Fibroblast of upper back skin (primary cell): ENCODE data around the gene RAMP3.
"Not testable (repeated sequence)": the region's sequence is repeated elsewhere in the genome, so short reads cannot be mapped to it uniquely, and the experiment has no call there.

ENCODE experiments used
- DNase-seq: peaks from one replicate; pipeline ENCODE4 v3.0.0-alpha.2; 2013

The RAMP3 gene

DNA sequence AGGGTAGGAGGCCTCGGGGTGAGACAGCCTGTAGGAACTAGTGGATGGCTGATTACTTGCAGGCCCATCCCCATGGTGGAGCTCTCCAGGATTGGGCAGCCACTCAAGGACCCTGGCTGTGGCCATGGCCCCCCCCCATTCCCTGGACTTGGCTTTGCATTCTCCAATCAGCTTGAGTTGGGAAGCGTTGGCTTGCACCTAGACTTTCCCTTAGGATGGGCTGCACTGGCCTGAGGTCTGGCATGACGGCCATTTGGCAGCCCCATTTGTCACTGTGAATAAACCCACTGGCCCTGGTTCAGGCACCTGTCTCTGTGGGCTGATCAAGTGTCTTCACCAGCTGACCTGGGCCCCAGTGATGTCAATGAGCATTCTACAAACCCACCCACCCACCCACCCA is 41.4 kb downstream of the RAMP3 start:
- no peak for DNase-seq

DNA sequence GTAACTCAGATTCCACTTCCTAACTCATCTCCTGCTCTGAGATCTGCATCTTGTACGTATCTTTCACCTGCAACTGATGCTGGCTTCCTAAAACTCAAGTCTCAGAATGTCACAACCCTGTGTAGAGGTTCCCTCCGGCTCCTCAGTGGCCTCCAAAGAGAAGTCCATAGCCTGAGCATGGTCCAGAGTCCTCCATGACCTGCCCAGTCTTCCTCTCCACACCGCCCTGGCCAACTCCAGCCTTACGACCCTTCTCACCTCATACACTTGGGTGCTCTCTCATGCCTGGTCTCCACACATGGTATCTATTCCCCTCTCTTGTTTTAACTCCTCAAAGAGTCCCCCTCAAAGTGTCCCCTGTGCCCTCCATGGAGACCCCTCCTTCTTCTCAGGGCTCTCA is 41.9 kb downstream of the RAMP3 start:
- DNase-seq, result no peak

DNA sequence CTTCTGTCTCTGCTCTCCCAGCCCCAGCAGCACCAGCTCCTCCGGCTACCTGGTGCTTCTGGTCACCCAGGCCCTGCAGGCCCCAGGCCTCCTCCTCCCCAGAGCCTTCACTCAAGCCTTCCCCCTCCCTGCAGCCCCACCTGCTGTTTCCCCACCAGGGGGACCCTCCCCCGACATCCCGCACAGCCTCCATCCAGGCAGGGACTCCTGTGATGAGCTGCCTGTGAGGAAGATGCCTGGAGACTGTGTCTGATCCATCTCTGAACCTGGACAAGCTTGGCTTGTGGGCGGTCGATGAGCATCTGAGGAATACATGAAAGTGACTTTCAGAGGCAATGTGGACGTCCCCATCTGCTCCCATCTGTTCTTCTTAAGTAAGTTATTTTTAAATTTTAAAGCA is 45.0 kb downstream of the RAMP3 start:
- no peak for DNase-seq

DNA sequence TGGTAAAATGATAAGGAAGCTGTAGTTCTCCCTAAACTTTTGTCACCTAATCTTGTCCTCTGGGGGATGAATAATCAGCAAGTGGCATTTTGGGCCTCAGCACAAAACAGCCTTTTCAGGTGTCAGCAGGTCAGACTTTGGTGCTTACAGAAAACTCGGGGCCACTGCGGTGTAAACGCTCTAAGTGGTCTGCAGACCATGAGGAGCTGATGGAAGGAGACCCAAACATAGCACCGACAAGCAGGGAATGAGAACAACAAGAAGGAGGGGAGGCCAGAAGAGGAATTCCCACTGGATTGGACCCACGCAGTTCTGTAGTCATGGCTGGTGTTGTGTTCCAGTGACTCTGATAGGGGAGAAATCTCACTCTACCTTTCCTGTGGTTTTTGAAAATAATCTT is 45.4 kb downstream of the RAMP3 start:
- no peak for DNase-seq

DNA sequence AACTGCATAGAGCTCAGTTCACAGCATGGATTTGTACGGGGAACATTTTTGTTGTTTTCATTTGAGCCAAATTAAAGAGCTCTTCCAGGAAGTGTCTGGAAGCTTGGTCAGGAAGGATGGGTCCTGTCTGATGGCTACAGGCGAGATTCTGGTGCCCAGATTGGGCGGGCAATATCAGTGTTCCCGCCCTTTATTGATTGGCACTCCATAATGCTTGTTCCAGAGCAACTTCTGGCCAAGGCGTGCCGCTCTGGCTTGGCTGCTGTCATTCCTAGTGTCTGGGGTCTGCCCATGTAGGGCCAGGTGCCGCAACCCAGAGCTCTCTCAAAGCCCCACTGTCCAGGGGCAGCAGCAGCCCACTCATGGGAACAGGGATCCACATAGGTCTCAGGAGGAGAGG is 45.9 kb downstream of the RAMP3 start:
- no peak for DNase-seq

DNA sequence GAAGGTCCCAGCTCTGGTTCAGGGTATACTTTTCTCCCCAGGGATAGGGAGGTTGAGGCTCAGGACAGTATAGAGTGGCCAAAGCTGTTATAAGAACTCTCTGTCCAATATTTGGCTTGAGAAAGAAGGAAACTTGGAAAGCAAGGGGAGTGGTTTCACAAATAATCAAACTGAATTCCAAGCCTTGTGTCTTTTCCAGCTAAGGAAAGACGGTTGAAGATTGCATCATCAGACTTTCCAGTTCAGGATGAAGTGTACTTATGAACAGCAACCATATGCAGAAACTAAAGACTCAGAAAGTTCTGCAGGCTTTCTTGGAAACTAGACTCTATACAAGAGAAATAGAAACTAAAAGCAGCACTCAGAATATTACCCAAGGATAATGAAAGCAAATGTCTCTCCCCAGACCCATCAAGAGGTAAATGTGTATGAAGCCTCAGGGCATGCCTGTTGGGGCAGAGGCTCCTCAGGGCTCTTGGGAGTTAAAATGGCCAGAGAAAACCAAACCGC is 46.4 kb downstream of the RAMP3 start:
- peak; percentile 78 for DNase-seq

DNA sequence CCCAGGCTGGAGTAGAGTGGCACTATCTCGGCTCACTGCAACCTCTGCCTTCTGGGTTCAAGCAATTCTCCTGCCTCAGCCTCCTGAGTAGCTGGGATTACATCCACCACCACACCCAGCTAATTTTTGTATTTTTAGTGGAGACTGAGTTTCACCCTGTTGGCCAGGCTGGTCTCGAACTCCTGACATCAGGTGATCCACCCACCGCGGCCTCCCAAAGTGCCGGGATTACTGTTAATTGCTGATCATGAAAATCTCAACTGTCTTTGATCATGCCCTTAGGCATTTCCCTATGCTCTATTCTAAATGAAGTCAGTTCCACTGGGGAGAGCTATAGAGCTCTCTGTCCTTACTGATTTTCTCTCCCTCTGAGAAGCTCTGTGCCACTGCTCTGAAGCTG is 48.7 kb downstream of the RAMP3 start:
- not testable (repeated sequence) for DNase-seq

DNA sequence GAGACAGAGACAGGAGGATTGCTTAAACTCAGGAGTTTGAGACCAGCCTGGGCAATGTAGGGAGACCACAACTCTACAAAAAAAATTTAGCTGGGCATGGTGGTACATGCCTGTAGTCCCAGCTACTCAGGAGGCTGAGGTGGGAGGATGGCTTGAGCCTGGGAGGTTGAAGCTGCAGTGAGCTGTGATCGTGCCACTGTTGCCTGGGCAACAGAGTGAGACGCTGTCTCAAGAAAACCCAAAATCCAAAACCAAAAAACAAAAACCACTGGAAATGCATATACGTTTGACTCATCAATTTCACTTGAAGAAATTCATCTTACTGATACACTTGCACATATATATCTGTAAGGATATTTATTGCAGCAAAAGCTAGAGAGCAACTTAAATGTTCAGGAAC is 52.3 kb downstream of the RAMP3 start:
- DNase-seq, result not testable (repeated sequence)

DNA sequence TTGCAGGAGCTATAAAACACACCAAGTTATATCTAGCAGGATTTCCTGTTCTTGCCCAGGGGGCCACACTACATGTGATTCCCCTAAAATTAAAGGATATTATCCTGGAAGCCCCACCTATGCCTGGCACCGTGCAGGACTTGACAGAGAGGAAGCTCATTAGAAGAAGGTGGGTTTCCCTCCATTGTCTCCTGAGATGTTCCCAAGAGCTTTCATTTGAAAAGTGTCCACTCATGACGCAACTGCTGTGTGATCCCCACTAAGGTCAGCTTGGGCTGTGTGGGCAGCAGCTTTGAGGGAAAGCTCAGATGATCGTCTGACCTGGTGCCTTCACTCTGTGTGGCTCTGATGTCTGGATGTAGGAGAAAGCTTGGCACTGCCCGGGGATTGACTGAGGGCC is 53.5 kb downstream of the RAMP3 start:
- DNase-seq, result no peak

DNA sequence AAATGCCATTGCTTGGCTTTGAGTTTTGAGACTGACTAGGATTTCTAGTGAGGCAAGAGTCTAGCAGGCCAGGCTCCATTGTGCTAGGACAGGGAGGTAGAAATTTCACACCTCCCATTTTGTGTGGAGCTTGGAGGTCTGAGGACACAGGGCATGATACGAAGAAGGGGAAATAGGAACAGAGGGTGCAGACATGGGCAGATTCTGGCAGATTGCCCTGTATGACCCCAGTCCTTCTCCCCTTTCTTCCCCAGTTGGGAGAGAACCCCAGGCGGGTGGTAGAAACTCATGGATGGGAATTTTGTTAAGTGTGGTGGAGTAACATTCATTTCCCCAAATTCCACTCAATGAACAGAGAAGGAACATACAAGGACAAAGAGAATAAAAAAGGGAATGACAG is 54.4 kb downstream of the RAMP3 start:
- DNase-seq, result no peak

DNA sequence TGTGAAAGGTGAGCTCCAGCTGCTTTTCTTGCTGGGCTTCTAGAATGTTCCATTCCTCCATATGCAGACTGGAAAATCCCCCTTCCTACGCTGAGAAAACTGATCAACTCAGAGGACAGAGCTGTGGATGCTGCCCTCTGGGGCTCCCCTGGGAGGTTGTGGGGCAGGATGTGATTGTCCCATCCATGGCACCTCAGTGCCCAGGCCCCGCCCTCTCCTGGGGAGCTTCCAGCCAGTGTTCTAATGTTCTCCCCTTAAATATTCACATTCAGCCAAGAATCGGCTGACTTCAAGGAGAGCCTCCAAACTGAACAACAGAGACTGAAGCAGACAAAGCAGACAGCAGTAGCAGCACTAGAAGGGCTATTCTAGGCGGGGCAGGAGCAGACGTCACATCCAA is 55.0 kb downstream of the RAMP3 start:
- DNase-seq, result no peak

DNA sequence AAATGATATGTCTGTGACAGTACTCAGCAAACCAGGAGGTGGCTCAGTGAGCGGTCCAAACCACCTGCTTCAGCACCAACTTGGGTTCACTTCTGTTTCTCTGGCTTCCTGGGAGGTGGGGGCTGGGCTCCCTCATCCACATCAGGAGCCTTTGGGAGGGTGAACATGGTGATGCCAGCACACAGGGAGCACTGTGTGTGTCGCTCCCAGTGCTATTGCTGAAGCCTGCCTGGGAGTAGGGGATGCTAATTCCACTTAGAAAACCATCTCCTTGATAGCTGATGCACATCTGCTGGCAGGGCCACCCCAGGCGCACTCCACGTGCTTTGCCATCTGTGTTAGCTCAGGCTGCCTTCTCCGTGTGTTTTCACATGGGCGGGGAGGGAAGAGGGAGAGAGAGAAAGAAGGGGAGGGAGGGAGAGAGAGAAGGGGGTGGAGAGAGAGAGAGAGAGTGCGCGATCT is 58.0 kb downstream of the RAMP3 start:
- DNase-seq, result no peak

DNA sequence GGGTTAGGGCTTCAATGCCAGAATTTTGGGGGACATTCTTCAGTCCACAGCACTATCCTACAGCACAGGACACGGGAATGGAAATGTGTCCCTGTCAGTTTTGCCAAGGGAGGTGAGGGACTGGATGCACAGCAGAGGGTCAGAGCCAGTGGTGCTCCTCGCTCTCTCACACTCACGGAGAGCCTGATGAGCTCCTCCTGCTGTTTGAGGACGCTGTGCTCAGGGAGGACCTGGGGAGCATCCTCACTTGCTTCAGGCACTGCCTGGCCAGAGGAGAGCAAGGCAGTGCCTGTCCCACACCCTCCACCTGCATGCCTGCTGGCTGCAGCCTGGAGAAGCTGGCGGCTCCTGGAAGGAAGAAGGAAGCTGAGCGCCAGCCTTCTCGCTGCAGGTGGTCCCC is 58.6 kb downstream of the RAMP3 start:
- DNase-seq, result no peak

DNA sequence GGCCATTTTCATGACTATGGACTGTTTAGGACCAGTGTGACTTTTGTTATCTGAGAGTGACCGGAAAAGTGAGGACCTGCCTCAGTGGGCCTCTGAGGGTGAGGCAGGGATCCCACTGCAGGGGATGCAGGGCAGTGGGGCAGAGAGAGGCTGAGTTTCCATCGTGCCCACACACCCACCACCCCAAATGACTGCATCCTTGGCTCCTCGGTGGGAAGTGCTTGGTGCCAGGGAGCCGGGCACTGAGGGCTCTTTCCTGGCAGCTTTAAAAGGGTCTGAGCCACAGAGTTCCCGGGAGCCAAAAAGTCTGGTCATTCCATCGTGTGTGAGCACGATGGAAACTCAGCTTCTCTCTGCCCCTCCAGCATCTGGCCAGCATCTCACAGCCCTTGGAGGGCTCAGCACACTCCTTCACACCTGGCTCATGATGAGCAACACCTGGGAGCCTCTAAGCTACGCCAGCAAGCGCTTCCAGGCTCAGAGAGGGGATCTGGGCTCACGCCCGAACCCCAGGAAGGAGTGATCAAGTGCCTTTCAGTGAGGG is 59.1 kb downstream of the RAMP3 start:
- DNase-seq, result no peak

DNA sequence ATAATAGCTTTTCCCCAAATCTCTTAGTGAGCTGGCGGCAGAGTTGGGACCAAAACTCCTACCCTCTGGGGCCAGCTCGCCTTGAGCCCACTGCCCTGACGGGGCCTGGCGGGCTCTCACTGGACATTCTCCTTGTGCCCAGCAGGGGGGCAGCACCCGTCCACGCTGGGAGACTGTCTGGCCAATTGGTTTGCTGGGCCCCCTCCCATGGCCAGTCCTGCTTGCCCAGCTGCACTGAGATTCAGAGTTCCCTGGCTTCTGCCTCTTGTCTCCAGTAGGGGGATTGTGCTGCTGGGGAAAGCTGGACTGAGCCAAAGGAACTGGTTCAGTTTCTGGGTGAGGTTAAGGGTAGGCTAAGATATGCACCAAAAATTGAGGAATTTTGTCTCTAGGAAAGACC is 59.8 kb downstream of the RAMP3 start:
- DNase-seq, result no peak

DNA sequence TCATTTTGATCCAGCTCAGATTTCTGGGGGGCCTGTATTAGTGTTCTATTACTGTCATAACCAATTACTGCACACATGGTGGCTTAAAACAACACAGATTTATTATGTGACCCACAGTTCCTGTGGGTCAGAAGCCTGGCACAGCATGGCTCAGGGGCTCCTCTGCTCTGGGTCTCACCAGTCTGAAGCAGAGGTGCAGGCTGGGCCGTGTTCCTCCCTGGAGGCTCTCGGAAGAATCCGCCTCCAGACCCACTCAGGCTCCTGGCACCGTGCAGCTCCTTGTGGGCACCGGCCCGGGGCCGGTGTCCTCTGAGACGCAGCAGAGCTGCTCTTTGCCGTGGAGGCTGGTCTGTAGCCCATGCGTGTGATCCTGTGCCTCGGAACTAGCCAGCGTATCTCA is 61.5 kb downstream of the RAMP3 start:
- no peak for DNase-seq

DNA sequence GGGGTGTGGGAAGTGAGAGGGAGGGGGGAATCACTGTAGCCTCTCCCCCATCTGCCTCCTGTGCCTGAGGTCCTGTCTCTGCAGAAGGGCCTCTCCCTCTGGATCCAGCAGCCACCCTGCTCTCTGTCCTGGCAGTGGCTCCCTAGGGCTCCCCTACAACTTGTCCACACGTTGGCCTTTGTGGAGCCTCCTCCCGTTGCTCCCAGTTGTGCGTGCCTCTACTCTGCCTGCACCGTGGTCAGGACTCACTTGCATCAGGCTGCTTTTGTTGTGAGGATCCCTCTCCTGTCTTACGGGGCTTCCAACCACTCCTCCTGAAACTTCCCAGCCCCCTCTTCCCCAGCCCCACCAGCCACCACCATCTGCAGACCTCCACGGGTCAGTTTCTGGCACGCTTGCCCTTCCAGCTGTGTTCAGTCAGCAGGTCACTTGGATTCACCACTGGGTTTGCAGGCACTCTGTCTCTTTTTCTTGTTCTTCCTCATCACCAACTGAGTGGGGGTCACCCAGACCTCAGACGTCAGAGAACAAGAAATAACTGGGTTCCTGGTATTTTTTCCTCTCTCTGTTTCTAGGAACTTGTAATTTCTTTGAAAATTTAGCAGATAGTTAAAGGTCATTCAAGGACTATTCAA is 62.3 kb downstream of the RAMP3 start:
- no peak for DNase-seq

DNA sequence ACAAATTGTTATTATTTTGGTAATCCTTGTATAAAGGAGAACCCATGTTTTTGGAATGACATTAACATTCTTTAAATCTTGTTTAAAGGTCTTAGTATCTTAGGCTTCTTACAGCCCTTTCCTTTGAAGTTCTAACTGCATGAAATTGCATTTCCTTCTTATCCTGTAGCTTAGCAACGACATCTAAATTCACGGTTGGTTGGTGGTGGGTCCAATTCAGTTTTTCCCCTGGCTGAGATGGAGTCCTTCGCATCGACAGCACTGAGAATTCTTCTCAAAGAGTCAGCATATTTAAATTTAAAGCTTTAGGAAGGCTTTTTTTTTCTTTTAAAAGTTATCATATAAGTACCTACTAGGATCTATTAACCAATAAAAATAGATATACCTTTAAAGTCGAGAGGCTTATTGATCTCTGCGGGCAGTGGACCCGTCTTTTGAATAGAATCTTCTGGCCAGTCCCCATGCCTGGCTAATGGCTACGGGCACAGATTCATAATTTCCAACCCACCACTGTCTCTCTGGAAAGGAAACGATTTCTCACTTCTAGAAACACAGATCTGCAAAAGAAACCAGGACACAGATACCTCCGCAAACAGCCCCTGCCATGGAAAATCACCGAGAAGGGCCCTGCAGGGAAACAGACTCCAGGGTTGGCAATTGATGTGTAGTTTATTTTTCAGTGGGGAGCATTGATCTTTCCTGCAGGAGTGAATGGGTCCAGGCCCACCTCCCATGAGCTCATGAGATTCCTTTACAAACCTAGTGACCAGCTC is 63.4 kb downstream of the RAMP3 start:
- DNase-seq, result no peak

DNA sequence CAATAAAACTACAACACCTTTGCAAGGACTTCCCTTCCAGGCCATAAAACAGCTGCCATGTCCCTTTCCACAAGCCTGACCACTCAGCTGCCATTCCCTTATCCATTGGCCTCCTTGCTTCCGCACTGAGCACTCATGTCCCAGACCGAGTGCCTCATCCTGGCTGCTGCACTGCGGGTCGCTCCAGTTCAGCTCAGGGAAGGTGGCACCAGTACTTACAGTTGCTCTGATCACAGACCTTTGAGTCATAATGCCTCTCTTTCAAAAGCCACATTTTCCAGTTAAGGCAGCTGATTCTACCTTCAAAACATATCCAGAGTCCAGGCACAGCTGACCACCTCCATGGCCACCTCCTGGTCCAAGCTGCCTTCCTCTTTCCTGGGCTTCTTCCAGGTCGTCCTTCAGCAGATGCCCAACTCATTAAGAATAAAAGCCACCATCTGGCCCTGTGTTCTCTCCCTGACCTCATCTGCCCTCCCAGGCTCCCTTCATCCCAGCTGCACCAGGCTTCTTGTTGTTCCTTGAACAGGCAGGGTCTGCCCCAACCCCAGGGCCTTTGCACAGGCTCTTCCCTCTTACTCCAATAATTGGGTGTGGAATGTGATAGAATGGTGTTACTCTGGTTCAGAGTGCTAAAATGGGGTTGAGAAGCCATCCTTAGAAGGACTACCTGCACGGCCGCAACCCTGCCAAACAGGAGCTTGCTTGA is 64.5 kb downstream of the RAMP3 start:
- DNase-seq, result no peak

DNA sequence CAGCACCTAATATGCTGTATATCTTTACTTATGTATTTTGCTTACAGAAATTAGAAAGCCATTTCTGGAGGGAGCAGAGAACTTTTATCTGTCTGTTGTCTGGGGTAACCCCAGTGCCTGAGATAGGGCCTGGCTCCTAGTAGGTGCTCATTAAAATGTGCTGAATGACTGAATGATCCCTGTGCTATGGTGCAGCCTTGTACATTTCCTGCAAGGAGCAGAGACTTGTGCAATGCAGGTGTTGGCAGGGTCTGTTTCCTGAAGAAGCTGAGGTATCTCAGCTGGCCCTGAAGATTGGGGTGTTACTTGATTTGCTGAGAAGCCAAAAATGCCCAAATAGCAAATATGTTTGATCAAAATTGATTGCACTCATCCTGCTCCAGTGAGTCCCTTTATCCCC is 65.5 kb downstream of the RAMP3 start:
- DNase-seq, result no peak

DNA sequence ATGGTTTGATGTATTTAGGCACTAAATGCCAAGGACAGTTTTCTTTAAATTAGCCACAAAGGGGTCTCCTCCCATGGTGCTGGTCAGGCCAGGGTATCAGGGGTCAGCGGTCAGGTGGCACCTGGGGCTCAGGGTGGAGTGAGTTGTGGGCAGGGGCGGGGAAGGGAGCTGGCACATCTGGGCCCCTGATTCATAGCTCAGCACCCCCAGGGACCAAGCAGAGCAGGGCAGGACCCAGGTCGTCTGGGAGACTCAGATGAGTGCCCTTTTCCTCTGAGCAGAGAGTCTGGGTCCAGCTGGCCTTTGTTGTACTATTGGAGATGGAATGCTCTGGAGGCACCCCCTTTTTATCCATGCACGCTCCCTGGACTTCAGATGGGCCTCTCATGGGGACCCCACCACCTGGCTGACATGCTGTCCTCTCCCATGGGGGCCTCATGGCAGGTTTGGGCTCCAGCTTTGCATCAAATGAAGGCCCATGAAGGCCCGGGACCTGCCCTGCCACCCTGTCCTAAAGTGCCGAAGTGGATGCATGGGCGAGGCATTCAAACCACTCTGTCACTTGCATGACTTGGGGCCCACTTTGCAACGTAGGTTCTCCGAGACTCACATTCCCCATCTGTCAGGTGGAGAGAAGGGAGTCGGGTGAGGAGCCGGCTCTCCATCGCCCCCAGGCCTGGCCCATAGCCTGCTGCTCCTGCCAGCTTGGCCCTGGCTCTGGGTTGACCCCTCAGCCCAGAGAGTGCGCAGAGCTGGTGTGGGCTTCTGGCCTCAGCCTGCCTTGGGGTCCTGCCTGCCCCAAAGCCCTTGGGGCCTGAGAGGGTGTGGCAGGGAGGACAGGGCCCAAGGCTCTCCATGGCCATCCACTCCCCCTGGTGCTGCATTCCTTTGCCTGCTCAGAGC is 66.4 kb downstream of the RAMP3 start:
- DNase-seq, result no peak

DNA sequence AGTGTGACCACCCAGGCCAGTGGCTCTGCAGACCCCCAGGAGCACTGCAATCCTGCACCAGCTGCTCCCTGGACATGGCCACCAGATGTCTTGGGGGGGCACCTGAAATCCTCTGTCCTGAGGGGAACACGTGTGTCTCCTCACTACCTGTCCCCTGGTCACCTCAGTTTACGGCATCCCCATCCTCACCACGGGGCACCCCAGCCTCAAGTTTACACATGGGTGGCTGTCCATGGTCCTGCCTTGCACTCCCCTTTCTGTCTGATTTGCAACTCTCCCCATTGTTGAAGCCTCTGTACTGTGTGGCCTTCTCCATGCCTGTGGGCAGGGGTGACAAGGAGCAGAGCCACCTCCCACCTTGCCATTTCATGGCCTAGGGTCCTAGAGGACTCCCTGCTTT is 67.2 kb downstream of the RAMP3 start:
- no peak for DNase-seq
